GM20431 (cell line): ENCODE measurements around the gene PHYKPL.

ENCODE experiments used
- in situ Hi-C: fragments of 300-500 bp; cut with MseI, MboI; formaldehyde crosslinking; loops from one replicate; pipeline ENCODE4 v1.15.0; 2020; ENCODE audit warnings: low sequenced_read_pairs; ENCODE audit not compliant: unreplicated experiment

PHYKPL gene

DNA sequence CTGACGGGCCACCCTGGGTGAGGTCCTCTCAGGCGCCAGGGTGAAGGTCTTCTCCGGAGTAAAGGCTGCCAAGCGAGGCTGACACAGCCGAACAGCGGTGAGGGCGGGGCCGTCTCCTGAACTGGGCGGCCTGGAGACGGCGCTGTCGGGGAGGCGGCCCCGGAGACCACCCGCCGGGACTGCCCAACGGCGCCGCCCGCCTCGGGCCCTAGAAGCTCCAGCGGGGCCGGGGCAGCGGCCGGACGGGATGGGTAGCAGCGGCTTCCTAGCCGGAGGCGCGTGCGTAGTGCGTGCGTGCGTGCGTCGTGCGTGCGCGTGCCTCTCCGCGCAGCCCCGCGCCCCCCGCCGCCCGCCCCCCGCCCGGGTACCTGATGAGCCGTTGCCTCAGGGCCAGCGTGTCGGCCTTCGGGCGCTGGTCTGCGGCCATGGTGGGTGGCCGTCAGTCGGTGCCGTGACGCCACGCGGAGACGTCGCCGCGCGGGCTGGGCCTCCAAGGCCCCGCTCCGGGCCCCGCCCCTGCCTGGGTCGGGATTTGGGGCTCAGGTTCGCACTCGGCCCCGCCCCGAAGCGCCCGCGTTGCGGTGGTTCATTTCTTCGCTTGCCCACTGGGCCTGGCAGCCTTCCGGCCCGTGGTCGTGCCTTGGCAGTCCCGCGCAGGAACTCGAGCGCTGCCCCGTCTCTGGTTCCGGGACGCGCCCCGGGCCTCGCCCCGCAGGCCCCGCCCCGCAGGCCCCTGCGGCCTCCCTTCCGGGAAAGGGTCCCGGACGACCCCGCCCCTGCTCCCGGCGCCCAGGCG lies at the start of gene PHYKPL:
TSS of gene PHYKPL (minus strand) at position 679 of the 796 bp plus-strand sequence. CDS start at position 427, 252 bp downstream.
- in situ Hi-C loops = no loop called here

DNA sequence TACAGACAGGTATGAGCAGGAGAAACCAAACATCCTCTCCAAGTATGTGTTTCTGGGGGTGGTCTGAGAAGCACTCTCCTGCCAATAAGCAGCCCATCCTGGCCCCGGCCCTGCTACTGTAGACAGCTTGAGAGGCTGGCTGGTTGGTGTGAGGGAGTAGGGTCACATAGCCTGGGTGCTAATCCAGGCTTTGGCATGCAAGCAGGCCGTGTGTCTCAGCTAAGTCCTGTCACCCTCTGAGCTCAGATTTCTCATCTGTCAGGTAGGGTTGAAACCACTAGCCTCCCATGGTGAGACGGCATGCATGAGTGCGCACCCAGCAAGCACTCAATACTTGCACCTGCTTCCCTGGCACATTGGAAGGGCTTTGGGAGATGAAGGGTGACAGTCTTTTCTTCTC lies 49.8 kb upstream of the PHYKPL start:
- in situ Hi-C loops = loop anchor here (25.0 kb wide), 1 partner anchor 1205 kb away; no protein-coding TSS in a partner anchor

GRCh38 chr5:178281331-178281730 lies 48.7 kb upstream of the PHYKPL start:
- in situ Hi-C loops = loop anchor here (25.0 kb wide), 1 partner anchor 1206 kb away; no protein-coding TSS in a partner anchor

- in situ Hi-C loops = loop anchor here (25.0 kb wide), 1 partner anchor 1207 kb away; no protein-coding TSS in a partner anchor
These were observed 48.0 kb upstream of the PHYKPL start for GRCh38 chr5:178280631-178281030.

- in situ Hi-C loops = loop anchor here (25.0 kb wide), 1 partner anchor 1207 kb away; no protein-coding TSS in a partner anchor
These were observed 47.3 kb upstream of the PHYKPL start for GRCh38 chr5:178279723-178280438.

- in situ Hi-C loops = loop anchor here (25.0 kb wide), 1 partner anchor 1208 kb away; no protein-coding TSS in a partner anchor
These were observed 46.6 kb upstream of the PHYKPL start for GRCh38 chr5:178279026-178279722.

DNA sequence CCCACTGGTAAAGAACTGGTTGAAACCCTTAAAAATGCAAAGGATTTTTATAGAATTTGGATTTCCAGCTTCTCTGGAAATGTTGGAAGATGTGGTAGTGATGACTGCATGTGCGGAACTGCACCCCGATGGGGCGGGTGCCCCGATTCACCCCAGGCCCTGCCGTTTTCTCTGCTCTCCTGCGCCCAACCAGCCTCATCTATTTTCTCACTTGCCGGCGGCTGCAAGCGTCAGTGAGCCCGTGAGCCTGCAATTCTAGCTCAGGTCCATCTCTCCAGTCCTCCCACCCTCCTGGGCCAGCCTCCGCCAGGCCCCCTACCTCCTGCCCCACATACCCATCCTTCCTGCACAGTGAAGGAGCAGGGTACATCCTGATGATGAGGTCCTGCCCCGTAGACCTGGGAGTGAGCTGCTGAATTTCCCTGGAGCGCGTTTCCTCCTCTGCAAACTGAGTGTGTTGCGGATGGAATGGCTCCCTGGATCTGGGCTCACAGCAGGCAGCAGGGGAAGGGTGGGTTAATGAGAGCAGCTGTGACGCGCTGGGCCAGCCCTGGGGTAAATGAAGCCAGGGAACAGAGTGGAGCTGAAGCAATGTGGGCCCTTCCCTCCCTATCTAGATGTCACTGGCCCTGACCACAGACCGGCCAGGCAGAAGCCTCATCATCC lies 45.9 kb upstream of the PHYKPL start:
- in situ Hi-C loops = loop anchor here (25.0 kb wide), 1 partner anchor 1209 kb away; no protein-coding TSS in a partner anchor

DNA sequence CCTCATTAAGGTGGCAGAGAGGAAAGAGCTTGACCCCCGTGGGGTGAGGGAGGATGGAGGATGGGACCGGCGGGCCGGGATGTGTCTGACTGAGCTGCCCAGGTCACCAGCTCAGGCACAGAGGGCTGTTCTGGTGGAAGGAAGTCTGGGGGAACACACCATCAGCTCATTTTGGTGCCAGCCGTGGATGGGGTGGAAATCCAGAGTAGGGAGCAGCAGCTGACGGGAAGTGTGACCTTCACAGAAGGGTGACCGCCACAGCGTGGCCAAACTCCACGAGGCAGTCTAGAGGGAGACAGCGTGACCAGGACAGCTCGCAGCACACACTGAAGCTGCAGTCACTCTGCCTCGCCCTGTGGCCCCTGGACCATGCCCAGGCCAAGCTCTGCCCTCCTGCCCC lies 45.3 kb upstream of the PHYKPL start:
- in situ Hi-C loops = loop anchor here (25.0 kb wide), 1 partner anchor 1209 kb away; no protein-coding TSS in a partner anchor

DNA sequence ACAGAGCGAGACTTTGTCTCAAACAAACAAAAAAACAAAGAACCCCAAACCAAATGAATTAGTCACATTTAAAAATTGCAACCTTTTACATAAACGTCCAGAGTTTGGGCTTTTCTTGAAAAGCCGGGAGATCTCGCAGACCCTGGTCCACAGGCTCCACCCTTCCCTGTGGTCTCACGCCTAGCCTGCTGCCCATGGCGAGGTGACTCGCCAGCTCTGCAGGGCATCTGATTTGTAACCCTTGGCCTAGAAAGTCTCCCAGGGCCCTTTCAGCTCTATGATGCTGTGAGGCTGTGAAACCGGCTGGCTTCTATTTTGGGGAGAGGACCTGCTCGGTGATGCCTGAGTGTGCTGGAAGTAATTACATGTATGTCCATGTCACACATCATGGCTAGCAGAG lies 44.7 kb upstream of the PHYKPL start:
- in situ Hi-C loops = loop anchor here (25.0 kb wide), 1 partner anchor 1210 kb away; no protein-coding TSS in a partner anchor

DNA sequence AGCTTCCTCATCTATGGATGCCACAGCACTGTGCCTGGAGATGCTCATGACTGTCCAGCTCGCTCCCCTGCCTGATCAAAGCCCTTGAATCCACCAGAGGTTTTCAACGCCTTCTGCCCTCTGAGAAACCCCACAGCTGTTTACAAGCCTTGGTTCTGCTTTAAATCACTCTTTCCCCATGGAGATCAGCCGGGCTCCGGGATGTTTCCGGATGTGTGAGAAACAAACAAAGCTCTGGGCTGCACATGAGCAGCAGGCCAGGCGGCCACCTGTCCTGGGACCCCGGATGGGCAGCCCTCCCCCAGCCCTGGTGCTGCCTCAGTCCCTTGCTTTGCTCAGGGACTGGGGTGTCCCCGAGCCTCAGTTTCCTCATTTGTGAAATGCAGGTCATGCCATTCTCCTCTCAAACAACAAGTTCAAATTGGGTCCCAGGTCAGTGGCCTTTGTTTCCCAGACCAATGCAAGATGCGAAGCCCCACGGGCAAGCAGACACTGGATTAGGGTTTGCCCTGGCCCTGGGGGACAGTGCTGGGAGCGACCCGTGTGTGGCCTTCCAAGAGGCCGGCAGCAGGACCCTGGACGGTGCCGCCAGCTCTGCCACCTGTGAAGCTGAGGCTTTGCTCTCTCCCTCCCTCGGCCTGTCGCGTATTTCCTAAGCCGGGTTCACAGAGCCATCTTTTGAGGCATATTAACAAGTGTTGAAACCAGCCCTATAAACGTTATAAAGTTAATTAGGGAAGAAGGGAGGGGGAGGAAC lies 42.4 kb upstream of the PHYKPL start:
- in situ Hi-C loops = loop anchor here (25.0 kb wide), 1 partner anchor 1212 kb away; no protein-coding TSS in a partner anchor

DNA sequence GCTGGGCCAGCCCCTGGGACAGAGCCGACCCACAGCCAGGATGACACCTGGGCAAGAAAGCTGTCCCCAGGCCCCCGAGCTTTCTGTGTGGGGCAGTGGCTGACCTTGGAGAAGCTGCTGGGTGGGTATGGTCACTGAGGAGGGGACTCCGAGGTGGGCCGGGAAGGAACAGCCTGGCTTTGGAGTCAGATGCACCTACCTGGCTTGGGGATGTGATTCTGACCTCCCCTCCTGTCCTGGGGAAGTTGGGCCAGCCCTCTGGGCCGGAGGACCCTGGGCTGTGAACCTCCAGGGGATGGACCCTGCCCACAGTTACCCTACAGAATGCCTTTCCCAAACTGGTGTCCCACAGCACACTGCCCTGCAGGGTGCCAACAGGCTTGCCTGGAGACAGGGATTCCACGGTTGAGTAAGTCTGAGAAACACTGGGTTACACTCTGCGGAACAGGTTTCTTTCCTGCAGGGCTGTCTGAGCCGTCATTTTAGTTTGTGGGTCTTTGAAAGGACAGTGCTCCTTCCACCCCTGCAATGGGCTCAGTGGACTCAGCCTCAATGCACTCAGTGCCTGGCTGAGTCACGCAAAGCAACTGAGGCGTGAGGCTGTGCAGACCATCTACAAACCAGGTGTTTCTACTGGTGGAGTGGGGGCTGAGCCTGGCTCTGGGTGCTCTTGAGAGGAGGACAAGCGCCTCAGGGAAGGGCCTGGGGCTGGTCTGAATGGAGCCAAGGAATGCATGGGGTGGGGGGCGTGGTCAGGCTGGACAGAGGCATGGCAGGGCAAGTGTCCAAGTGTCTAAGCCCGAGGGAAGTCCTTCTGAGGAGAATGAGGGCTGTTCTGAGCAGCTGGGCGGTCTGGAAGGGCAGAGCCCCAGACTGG lies 41.3 kb upstream of the PHYKPL start:
- in situ Hi-C loops = no loop called here

DNA sequence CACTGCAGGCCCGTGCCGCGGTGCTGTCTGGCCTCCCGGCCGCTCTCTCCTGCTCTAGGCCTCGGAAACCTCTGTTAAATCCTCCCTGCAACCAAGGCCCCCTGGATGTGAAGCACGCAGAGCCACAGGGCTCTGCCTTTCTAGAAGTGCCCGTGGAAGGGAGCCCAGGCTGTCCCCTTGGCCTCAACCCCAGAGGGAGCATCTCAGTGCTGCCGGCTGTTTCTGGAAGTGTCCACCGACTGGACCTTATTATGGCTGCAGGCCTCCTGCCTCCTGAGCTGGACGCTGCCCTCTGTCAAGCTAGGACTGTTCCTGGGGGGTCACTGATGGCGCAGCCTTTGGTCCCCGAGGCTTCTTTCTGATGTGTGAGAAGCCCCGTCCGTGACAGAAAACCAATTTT lies 40.4 kb upstream of the PHYKPL start:
- in situ Hi-C loops = no loop called here

- in situ Hi-C loops = no loop called here
These were observed 40.0 kb upstream of the PHYKPL start for GRCh38 chr5:178272591-178272990.

GRCh38 chr5:178271726-178272479 lies 39.3 kb upstream of the PHYKPL start:
- in situ Hi-C loops = no loop called here

DNA sequence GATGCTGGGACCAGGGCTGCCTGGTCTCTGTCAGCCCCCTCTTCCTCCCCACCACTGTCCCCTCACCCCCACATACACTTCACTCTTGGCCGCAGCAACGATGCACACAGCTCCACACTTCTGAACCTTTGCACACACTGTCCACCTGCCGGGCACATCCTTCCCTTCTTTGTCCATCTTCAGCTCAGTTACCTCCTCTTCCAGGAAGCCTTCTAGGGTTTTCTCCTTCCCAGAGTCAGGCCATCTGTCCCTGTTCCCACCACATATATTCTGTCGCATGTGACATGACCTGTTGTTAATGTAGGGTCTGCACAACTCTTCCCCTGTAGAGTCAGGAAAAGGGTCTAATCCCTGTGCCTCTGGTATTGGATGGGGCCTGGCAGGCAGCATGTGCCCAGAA lies 38.6 kb upstream of the PHYKPL start:
- in situ Hi-C loops = no loop called here

GRCh38 chr5:178269499-178269898 lies 36.9 kb upstream of the PHYKPL start:
- in situ Hi-C loops = no loop called here

DNA sequence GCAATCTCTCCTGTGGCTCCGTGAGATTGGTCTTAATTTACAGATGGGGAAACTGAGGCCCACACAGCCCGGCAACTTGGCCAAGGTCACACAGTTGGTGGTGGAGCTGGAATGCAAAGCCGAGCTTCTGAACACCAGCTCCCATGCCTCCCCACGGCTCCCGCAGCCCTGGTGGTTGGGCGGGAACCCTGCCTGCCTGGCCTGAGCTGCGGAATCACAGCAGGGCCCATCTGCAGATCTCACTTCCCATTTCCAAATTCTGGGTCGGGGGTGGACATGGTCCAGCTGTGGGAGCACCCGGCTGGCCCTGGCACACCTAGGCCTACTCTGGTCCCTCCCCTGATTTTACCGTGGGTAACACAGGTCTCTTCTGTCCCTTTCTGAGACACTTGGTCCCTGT lies 35.3 kb upstream of the PHYKPL start:
- in situ Hi-C loops = no loop called here
